ENCODE measurements around the gene SCRN2. TPM values are rescaled to one million over a fixed set of nuclear protein-coding genes. Genes with fewer than 3 reads are reported as not detected.
A peak's percentile ranks its signal among the peaks of the same experiment; 100 is the strongest.

SCRN2 gene
- total and polyA plus RNA-seq, 2 of the 13 experiments (the other 11 are each of a cell fraction or from before 2014, with no cell fraction given) = 21.7 to 29.5 TPM

GRCh38 chr17:47889734-47890529 lies 48.9 kb upstream of the SCRN2 start (continued):
- TF ChIP-seq GATA4 (IDR thresholded peaks at IDR 0.05; ENCODE audit: borderline replicate concordance, low read depth) (no peak), ZNF274 (CRISPR knock-in tag; IDR thresholded peaks at IDR 0.05) (peak; percentile 57; the same call in 1 of the 2 replicates), MLXIP (CRISPR knock-in tag; IDR thresholded peaks at IDR 0.05; ENCODE audit: borderline replicate concordance) (no peak), GLMP (CRISPR knock-in tag; IDR thresholded peaks at IDR 0.05; ENCODE audit: borderline replicate concordance) (no peak), LBX2 (CRISPR knock-in tag; IDR thresholded peaks at IDR 0.05; ENCODE audit: borderline replicate concordance) (no peak), HDAC6 (IDR thresholded peaks at IDR 0.05; ENCODE audit: low read depth, low read length) (no peak), ZBTB7B (CRISPR knock-in tag; IDR thresholded peaks at IDR 0.05) (no peak), HNF1A (IDR thresholded peaks at IDR 0.05; ENCODE audit: low read depth) (no peak), HNF1A (CRISPR knock-in tag; IDR thresholded peaks at IDR 0.05; ENCODE audit: borderline replicate concordance) (no peak), ZNF792 (CRISPR knock-in tag; IDR thresholded peaks at IDR 0.05) (no peak), ZNF616 (CRISPR knock-in tag; IDR thresholded peaks at IDR 0.05; ENCODE audit: low read depth) (no peak), ZSCAN22 (CRISPR knock-in tag; IDR thresholded peaks at IDR 0.05) (no peak), KLF11 (CRISPR knock-in tag; IDR thresholded peaks at IDR 0.05) (0 out of 2 replicates have a peak, but pooled peaks have one; percentile 48), BHLHE40 (IDR thresholded peaks at IDR 0.05; ENCODE audit: low read length) (no peak), KLF15 (CRISPR knock-in tag; IDR thresholded peaks at IDR 0.05; ENCODE audit: borderline replicate concordance) (no peak)
- TF ChIP-seq, protein P1, sequence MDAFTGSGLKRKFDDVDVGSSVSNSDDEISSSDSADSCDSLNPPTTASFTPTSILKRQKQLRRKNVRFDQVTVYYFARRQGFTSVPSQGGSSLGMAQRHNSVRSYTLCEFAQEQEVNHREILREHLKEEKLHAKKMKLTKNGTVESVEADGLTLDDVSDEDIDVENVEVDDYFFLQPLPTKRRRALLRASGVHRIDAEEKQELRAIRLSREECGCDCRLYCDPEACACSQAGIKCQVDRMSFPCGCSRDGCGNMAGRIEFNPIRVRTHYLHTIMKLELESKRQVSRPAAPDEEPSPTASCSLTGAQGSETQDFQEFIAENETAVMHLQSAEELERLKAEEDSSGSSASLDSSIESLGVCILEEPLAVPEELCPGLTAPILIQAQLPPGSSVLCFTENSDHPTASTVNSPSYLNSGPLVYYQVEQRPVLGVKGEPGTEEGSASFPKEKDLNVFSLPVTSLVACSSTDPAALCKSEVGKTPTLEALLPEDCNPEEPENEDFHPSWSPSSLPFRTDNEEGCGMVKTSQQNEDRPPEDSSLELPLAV (CRISPR knock-in tag; conservative IDR thresholded peaks at IDR 0.05; ENCODE audit: low read depth) = no peak
- TF ChIP-seq, protein P2, sequence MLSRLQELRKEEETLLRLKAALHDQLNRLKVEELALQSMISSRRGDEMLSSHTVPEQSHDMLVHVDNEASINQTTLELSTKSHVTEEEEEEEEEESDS (CRISPR knock-in tag; IDR thresholded peaks at IDR 0.05; ENCODE audit: borderline replicate concordance) = no peak
- TF ChIP-seq, protein P3, sequence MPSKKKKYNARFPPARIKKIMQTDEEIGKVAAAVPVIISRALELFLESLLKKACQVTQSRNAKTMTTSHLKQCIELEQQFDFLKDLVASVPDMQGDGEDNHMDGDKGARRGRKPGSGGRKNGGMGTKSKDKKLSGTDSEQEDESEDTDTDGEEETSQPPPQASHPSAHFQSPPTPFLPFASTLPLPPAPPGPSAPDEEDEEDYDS (CRISPR knock-in tag; IDR thresholded peaks at IDR 0.05) = no peak

Data from HepG2 (cell line).